Right forelimb (tissue), 1 donor: Measurements from ENCODE around the gene IFNA21.
"Not testable (repeated sequence)": the region's sequence is repeated elsewhere in the genome, so short reads cannot be mapped to it uniquely, and the experiment has no call there.

Experiments
- DNase-seq: peaks from one replicate; pipeline ENCODE4 v3.0.0-alpha.2; 2018

IFNA21 gene

GRCh38 chr9:21137020-21137419 is 29.4 kb downstream of the IFNA21 start:
- no peak for DNase-seq

- DNase-seq = no peak
Measured at GRCh38 chr9:21135736-21136135, 30.7 kb downstream of the IFNA21 start.

GRCh38 chr9:21128186-21128585 is 38.3 kb downstream of the IFNA21 start:
- DNase-seq = not testable (repeated sequence)

GRCh38 chr9:21121595-21122251 is 44.7 kb downstream of the IFNA21 start:
- no peak for DNase-seq

- DNase-seq = no peak
Measured at GRCh38 chr9:21121079-21121478, 45.4 kb downstream of the IFNA21 start.

- DNase-seq = no peak
Measured at GRCh38 chr9:21119093-21119770, 47.2 kb downstream of the IFNA21 start.
